HG03280 (cell line): ENCODE measurements around the gene NELFCD.
A peak's percentile ranks its signal among the peaks of the same experiment; 100 is the strongest.
"Not testable (repeated sequence)": the region's sequence is repeated elsewhere in the genome, so short reads cannot be mapped to it uniquely, and the experiment has no call there.

ENCODE experiments used
- ATAC-seq: cut with Tn5 transposase; IDR thresholded peaks from one replicate; pipeline ENCODE4 v1.9.1; 2021; ENCODE audit warnings: mild to moderate bottlenecking, moderate library complexity; ENCODE audit not compliant: unreplicated experiment

The NELFCD gene

GRCh38 chr20:59023616-59024015, 42.6 kb downstream of the NELFCD start:
- no peak for ATAC-seq

GRCh38 chr20:59024111-59024530, 43.1 kb downstream of the NELFCD start:
- no peak for ATAC-seq

- ATAC-seq: no peak
Measured at GRCh38 chr20:59025086-59025485, 44.0 kb downstream of the NELFCD start.

- no peak for ATAC-seq
Measured at GRCh38 chr20:59025511-59025910, 44.5 kb downstream of the NELFCD start.

GRCh38 chr20:59026904-59027740, 46.1 kb downstream of the NELFCD start:
- no peak for ATAC-seq

GRCh38 chr20:59027741-59028320, 46.8 kb downstream of the NELFCD start:
- ATAC-seq: no peak

GRCh38 chr20:59028812-59029211, 47.8 kb downstream of the NELFCD start:
- no peak for ATAC-seq

- no peak for ATAC-seq
Measured at GRCh38 chr20:59030911-59031563, 50.0 kb downstream of the NELFCD start.

- no peak for ATAC-seq
Measured at GRCh38 chr20:59031564-59032022, 50.5 kb downstream of the NELFCD start.

- peak; percentile 96 for ATAC-seq
Measured at GRCh38 chr20:59032023-59032712, 51.1 kb downstream of the NELFCD start, which contains the start of gene ATP5F1E. Gene ATP5F1E (minus strand): TSS chr20:59032335. CDS start chr20:59032251, 84 bp downstream.

- ATAC-seq: no peak
Measured at GRCh38 chr20:59032713-59033059, 51.6 kb downstream of the NELFCD start.

GRCh38 chr20:59033093-59033492, 52.0 kb downstream of the NELFCD start:
- no peak for ATAC-seq

GRCh38 chr20:59033616-59034165, 52.6 kb downstream of the NELFCD start:
- no peak for ATAC-seq

- no peak for ATAC-seq
Measured at GRCh38 chr20:59035381-59035780, 54.3 kb downstream of the NELFCD start.

GRCh38 chr20:59037386-59037785, 56.3 kb downstream of the NELFCD start:
- no peak for ATAC-seq

GRCh38 chr20:59039233-59039632, 58.2 kb downstream of the NELFCD start:
- no peak for ATAC-seq

GRCh38 chr20:59040667-59041066, 59.6 kb downstream of the NELFCD start:
- ATAC-seq: no peak

- not testable (repeated sequence) for ATAC-seq
Measured at GRCh38 chr20:59041487-59041886, 60.4 kb downstream of the NELFCD start.

- ATAC-seq: peak; percentile 34
Measured at GRCh38 chr20:59042151-59042795, 61.2 kb downstream of the NELFCD start, which contains the start of gene PRELID3B. Gene PRELID3B (minus strand): TSS chr20:59042786. CDS start chr20:59042730, 56 bp downstream.
